B cell (primary cell): Measurements from ENCODE around the gene KLHL18. TPM values are rescaled to one million over a fixed set of nuclear protein-coding genes. Genes with fewer than 3 reads are reported as not detected.

ENCODE experiments used
- ATAC-seq: fragments of 200-7000 bp; cut with Tn5 transposase; one replicate; pipeline ENCODE4 v1.10.0; 2021; ENCODE audit warnings: low read depth, mild to moderate bottlenecking, moderate number of reproducible peaks, moderate library complexity
- CTCF ChIA-PET: fragments of 350-600 bp; sonication (Branson Sonifier 250); formaldehyde crosslinking; loops from one replicate; lab custom pipeline; 2021; ENCODE audit warnings: antibody characterized with exemption, inconsistent platforms; lab: Charles Lee
- POLR2A ChIA-PET: fragments of 350-600 bp; sonication (Branson Sonifier 250); formaldehyde crosslinking; loops from one replicate; lab custom pipeline; 2021; ENCODE audit warnings: antibody characterized with exemption; lab: Charles Lee
- DNase-seq: peaks from one replicate; pipeline ENCODE4 v3.0.0; 2013
- H2AFZ ChIP-seq: 2 replicates; pipeline ENCODE4 v1.6.1; 2012; ENCODE audit warnings: mild to moderate bottlenecking, low read depth, low read length; ENCODE audit not compliant: insufficient read depth, poor library complexity, severe bottlenecking
- H3K27ac ChIP-seq, 2 donors: 1 replicate in 1 of 2; 2 replicates in 1 of 2; pipeline ENCODE4 v1.5.1; 2012 to 2013; ENCODE audit warnings: low read length in 2 of 2, mild to moderate bottlenecking in 2 of 2, moderate library complexity in 1 of 2
- H3K27me3 ChIP-seq, 4 experiments: fragments of 200-600 bp in 1 of 4; sonication (generic) in 1 of 4; replicated peaks in 1 of 4; 1 replicate in 2 of 4; 2 replicates in 2 of 4; pipeline versions ENCODE4 v1.6.1 to v1.7.0; 2013 to 2016; ENCODE audit warnings: low read length in 3 of 4, mild to moderate bottlenecking in 2 of 4, mixed read lengths in 1 of 4, moderate library complexity in 1 of 4; ENCODE audit not compliant: insufficient read depth in 4 of 4, control insufficient read depth in 3 of 4; ENCODE audit errors: control extremely low read depth in 1 of 4
- H3K36me3 ChIP-seq, 2 experiments: replicated peaks in 1 of 2; 1 replicate in 1 of 2; 2 replicates in 1 of 2; pipeline versions ENCODE4 v1.6.1 to v1.7.1; 2013; ENCODE audit warnings: low read length in 1 of 2; ENCODE audit not compliant: insufficient read depth in 2 of 2, control insufficient read depth in 1 of 2; ENCODE audit errors: control extremely low read depth in 1 of 2, extremely low read depth in 1 of 2
- H3K4me1 ChIP-seq, 2 donors: fragments of 200-600 bp in 1 of 2; sonication (generic) in 1 of 2; 1 replicate in 1 of 2; 2 replicates in 1 of 2; pipeline versions ENCODE4 v1.5.1 to v1.6.1; 2013 to 2017; ENCODE audit warnings: low read length in 2 of 2; ENCODE audit not compliant: control insufficient read depth in 2 of 2, insufficient read depth in 2 of 2
- H3K4me2 ChIP-seq: replicated peaks from 2 replicates; pipeline ENCODE3; 2012; ENCODE audit warnings: mild to moderate bottlenecking, low read depth, low read length; ENCODE audit not compliant: poor library complexity, severe bottlenecking
- H3K4me3 ChIP-seq, 5 experiments: fragments of 200-600 bp in 1 of 5; sonication (generic) in 1 of 5; 1 replicate in 3 of 5; 2 replicates in 2 of 5; pipeline versions ENCODE4 v1.5.1 to v1.7.0; 2011 to 2016; ENCODE audit warnings: low read length in 4 of 5, mild to moderate bottlenecking in 4 of 5, low read depth in 2 of 5, control low read depth in 1 of 5, moderate library complexity in 1 of 5; ENCODE audit not compliant: insufficient read depth in 1 of 5; ENCODE audit errors: control extremely low read depth in 1 of 5, extremely low read depth in 1 of 5
- H3K79me2 ChIP-seq: fragments of 200-600 bp; sonication (generic); one replicate; pipeline ENCODE4 v1.6.0; 2016; ENCODE audit warnings: low read length; ENCODE audit not compliant: control insufficient read depth, insufficient read depth
- H3K9ac ChIP-seq: fragments of 200-600 bp; sonication (generic); 2 replicates; pipeline ENCODE4 v1.6.1; 2017; ENCODE audit warnings: mild to moderate bottlenecking, low read length, moderate library complexity
- H3K9me3 ChIP-seq, 3 donors: one replicate each; pipeline versions ENCODE4 v1.6.1 to v1.7.1; 2013; ENCODE audit warnings: low read length in 2 of 3; ENCODE audit not compliant: control insufficient read depth in 2 of 3, insufficient read depth in 1 of 3; ENCODE audit errors: control extremely low read depth in 1 of 3
- H4K20me1 ChIP-seq: 2 replicates; pipeline ENCODE4 v1.6.0; 2012; ENCODE audit warnings: mild to moderate bottlenecking, low read length; ENCODE audit not compliant: insufficient read depth, control insufficient read depth, poor library complexity, severe bottlenecking
- H3K27ac Mint-ChIP-seq: one replicate; pipeline ENCODE4 v1.8.0; 2021; ENCODE audit warnings: mixed read lengths
- H3K27me3 Mint-ChIP-seq: one replicate; pipeline ENCODE4 v1.8.0; 2021; ENCODE audit warnings: mixed read lengths
- H3K4me1 Mint-ChIP-seq: one replicate; pipeline ENCODE4 v1.8.0; 2021; ENCODE audit warnings: mixed read lengths
- H3K4me3 Mint-ChIP-seq: one replicate; pipeline ENCODE4 v1.8.0; 2021; ENCODE audit warnings: mixed read lengths
- H3K9me3 Mint-ChIP-seq: one replicate; pipeline ENCODE4 v1.8.0; 2022; ENCODE audit warnings: mixed read lengths; ENCODE audit not compliant: insufficient read depth
- EZH2 ChIP-seq: IDR thresholded peaks from 2 replicates; pipeline ENCODE4 v1.6.1; 2012; ENCODE audit warnings: borderline replicate concordance, low read depth, mild to moderate bottlenecking, moderate library complexity, low read length; ENCODE audit not compliant: insufficient read depth, poor library complexity, severe bottlenecking
- WGBS: methylation state at CpG from one replicate; pipeline ENCODE4 v1.1.5; 2013; ENCODE audit warnings: missing lambda C conversion rate; ENCODE audit not compliant: insufficient coverage; 5-methylcytosine and 5-hydroxymethylcytosine counted together
- intact Hi-C: fragments of 100-400 bp; cut with micrococcal nuclease; formaldehyde crosslinking; loops from one replicate; pipeline ENCODE4 v1.10.0; 2022
- polyA plus RNA-seq: library from polyadenylated mRNA; depleted of rRNA; stranded (reverse); fragments of >200 nt; gene quantifications from 2 replicates; pipeline ENCODE4 v1.2.3, GENCODE V29; 2012
- total RNA-seq, 2 donors: library from RNA; stranded (reverse); fragments of 120-200 nt in 1 of 2; gene quantifications; 1 replicate in 1 of 2; 2 replicates in 1 of 2; pipeline versions ENCODE4 v1.2.3 to v1.2.4, GENCODE V29; 2013 to 2022
- TF ChIP-seq, protein P1 (sequence below): fragments of 200-600 bp; IDR thresholded peaks from one replicate; pipeline ENCODE4 v1.8.0; 2022; ENCODE audit warnings: antibody characterized with exemption, mild to moderate bottlenecking

The KLHL18 gene
- total and polyA plus RNA-seq, 2 donors (not counting 1 experiment from before 2014, with no cell fraction given) = 30.9 to 50.8 TPM

DNA sequence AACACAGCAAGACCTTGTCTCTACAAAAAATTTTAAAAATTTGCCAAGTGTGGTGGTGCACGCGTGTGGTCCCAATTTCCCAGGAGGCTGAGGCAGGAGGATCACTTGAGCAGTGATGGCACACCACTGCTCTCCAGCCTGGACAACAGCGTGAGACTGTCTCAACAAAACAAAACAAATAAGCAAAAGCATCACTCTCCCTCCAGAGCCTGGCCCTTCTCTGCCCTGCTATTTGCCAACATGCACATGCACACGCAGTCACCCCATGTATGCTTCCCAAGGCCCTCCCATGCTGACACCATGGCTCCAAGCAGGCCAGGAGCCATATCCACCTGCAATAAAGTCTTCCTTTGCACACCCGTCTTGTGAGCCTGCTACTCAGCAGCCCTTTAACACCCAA is 2.2 kb upstream of the KLHL18 start:
- Histone ChIP-seq H2AFZ (no peak overlapping the region), H3K4me3 (no peak overlapping the region), H3K9me3 (no peaks in the 10 kb centered on the region), H3K4me1 (peaks cover 25 to 34% of the 10 kb centered on the region in 2 donors), H4K20me1 (no peaks in the 10 kb centered on the region), H3K27ac (no peak overlapping the region), H3K79me2 (peaks cover 24% of the 10 kb centered on the region), H3K27me3 (no peaks in the 10 kb centered on the region), H3K9ac (no peak overlapping the region), H3K36me3 (no peaks in the 10 kb centered on the region), H3K4me2 (no peak overlapping the region)
- intact Hi-C loops = loop anchor here (5.0 kb wide), 1 partner anchor 502 kb away; the partner anchor contains the start of gene SMARCC1
- WGBS = 100% methylated on average over 5 of the region's 5 CpGs
- TF ChIP-seq, protein P1, sequence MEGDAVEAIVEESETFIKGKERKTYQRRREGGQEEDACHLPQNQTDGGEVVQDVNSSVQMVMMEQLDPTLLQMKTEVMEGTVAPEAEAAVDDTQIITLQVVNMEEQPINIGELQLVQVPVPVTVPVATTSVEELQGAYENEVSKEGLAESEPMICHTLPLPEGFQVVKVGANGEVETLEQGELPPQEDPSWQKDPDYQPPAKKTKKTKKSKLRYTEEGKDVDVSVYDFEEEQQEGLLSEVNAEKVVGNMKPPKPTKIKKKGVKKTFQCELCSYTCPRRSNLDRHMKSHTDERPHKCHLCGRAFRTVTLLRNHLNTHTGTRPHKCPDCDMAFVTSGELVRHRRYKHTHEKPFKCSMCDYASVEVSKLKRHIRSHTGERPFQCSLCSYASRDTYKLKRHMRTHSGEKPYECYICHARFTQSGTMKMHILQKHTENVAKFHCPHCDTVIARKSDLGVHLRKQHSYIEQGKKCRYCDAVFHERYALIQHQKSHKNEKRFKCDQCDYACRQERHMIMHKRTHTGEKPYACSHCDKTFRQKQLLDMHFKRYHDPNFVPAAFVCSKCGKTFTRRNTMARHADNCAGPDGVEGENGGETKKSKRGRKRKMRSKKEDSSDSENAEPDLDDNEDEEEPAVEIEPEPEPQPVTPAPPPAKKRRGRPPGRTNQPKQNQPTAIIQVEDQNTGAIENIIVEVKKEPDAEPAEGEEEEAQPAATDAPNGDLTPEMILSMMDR = no peak
- TF ChIP-seq EZH2 = no peak
- peaks cover 28% of the 10 kb centered on the region for H3K4me1 Mint-ChIP-seq
- DNase-seq (no peak), ATAC-seq (no peak)
- ChIA-PET POLR2A (no interaction called here), CTCF (interaction anchor here (1.2 to 2.7 kb wide), 3 partner anchors 9 to 116 kb away, joined by 3 to 11 read pairs (median 5); partner anchors contain the start of gene SETD2)
- H3K4me3 Mint-ChIP-seq = peak overlapping the region; percentile 26
- no peaks in the 10 kb centered on the region for H3K27me3 Mint-ChIP-seq
- H3K27ac Mint-ChIP-seq = peak overlapping the region; percentile 41
- no peaks in the 10 kb centered on the region for H3K9me3 Mint-ChIP-seq

DNA sequence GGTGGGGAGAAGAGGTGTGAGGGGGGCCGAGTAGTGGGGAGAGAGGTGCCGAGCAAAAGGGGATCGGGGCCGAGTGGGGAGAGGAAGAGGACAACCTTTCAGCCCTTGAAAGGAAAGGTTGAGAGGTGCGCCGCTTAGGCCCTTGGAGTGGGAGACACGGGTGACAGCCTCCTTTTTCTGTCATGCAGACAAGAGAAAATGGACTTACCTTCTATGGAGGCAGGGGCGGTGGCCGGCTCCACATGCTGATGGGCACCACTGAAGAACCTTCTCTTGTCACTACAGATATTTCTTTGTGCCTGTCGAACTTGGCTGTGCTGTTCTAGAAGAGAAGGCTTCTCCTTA is 421 bp downstream of the KLHL18 start:
- intact Hi-C loops = loop anchor here (2.0 to 5.0 kb wide), 6 partner anchors 42 to 499 kb away; partner anchors contain the start of genes CCDC12, ELP6, SCAP and SMARCC1
- H3K4me1 Mint-ChIP-seq = peaks cover 46% of the 10 kb centered on the region
- POLR2A ChIA-PET = interaction anchor here (0.6 to 1.6 kb wide), 6 partner anchors 12 to 273 kb away, joined by 3 to 9 read pairs (median 6); partner anchors contain the start of gene SETD2

More for the DNA sequence above, 421 bp downstream of the KLHL18 start:
- Histone ChIP-seq H2AFZ (peak overlapping the region; percentile 91), H3K36me3 (peaks cover 0 to 10% of the 10 kb centered on the region in 2 experiments), H3K4me2 (peak overlapping the region; percentile 95), H3K4me1 (peaks cover 33 to 49% of the 10 kb centered on the region in 2 donors), H3K27me3 (no peaks in the 10 kb centered on the region), H3K9ac (peak overlapping the region; percentile 100), H3K9me3 (no peaks in the 10 kb centered on the region), H3K27ac (peak overlapping the region; percentile 99), H4K20me1 (peaks cover 10% of the 10 kb centered on the region), H3K4me3 (peak overlapping the region; percentile 74 to 98 (median 89)), H3K79me2 (peaks cover 50% of the 10 kb centered on the region)
- ATAC-seq = no peak
- Mint-ChIP-seq H3K27me3 (no peaks in the 10 kb centered on the region), H3K27ac (peak overlapping the region; percentile 100), H3K4me3 (peak overlapping the region; percentile 99), H3K9me3 (no peaks in the 10 kb centered on the region)
- TF ChIP-seq EZH2 = no peak
- TF ChIP-seq, protein P1 = no peak
- 0% methylated on average over 7 of the region's 10 CpGs for WGBS
- CTCF ChIA-PET = interaction anchor here (1.2 to 2.5 kb wide), 4 partner anchors 8 to 795 kb away, joined by 3 to 10 read pairs (median 3); no protein-coding TSS in a partner anchor
- DNase-seq = no peak
